Cortex of kidney (tissue), 1 donor: ENCODE data around the gene RNF223.
"Not testable (repeated sequence)": the region's sequence is repeated elsewhere in the genome, so short reads cannot be mapped to it uniquely, and the experiment has no call there.

Experiments
- DNase-seq: peaks from one replicate; lab custom pipeline; 2025; lab: John Stamatoyannopoulos, UW

Gene RNF223

DNA sequence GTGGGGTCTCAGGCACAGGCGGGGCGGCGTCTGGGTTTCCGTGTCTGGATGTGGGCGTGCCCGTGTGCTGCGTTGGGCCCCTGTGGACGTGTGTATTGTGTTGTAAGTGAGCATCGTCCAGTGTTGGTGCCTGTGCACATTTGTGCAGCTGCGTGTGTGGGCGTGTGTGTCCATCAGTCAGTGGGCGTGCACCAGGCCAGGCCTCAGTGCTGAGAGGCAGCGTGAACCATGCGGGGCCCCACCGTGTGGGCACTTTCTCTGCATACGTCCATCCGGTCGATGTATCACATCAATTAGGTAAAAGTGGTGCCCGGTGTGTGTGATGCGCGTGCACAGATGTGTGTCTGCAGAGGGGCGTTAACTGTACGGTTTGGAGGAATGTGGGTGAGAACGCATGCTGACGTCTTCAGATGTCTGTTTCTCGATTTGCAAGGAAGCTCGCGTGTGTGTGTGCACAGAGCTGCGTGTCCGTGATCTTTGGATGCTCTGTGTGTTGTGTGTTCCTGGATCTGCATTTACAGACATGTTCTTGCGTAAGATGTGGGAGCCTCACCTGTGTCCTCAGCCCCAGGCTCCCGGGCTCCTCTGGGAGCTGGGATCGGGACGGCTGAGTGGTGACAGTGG is 29.5 kb downstream of the RNF223 start:
- no peak for DNase-seq

DNA sequence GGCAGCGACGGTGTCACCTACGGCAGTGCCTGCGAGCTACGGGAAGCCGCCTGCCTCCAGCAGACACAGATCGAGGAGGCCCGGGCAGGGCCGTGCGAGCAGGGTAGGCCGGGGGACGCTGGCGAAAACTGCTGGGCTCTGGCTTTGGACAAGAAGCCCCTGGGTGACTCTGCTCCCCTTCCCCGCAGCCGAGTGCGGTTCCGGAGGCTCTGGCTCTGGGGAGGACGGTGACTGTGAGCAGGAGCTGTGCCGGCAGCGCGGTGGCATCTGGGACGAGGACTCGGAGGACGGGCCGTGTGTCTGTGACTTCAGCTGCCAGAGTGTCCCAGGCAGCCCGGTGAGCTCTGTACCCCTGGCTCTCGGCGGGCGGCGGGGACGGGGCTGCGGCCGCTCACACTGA is 30.2 kb downstream of the RNF223 start:
- DNase-seq: no peak

DNA sequence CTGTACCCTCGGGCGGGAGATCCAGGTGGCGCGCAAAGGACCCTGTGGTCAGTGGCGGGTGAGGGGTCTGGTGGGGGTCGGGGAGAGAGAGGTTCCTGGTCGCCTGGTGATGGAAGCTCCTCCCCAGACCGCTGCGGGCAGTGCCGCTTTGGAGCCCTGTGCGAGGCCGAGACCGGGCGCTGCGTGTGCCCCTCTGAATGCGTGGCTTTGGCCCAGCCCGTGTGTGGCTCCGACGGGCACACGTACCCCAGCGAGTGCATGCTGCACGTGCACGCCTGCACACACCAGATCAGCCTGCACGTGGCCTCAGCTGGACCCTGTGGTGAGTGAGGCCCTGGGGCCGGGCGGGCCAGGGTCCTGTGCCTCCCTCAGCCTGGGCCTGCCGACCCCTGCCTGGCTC is 30.7 kb downstream of the RNF223 start:
- no peak for DNase-seq

DNA sequence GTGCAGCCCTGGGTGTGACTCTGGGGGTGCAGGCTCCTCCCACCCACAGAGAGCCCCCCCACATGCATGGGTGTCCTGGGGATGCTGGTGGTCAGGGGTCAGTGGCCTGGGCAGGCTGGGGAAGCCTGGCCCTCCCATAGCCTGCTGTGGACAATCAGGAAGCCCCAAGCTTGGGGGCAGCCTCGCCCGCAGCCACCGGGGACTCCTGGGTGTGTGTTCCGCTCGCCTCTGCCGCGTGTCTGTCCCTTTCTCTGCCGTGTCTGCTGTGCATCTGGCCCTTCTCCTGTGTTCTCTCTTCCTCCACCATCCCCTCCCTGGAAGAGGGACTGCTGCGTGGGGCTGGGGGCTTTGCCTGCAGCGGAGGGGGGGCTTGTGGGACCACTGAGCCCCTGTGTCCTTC is 31.3 kb downstream of the RNF223 start:
- DNase-seq: no peak

DNA sequence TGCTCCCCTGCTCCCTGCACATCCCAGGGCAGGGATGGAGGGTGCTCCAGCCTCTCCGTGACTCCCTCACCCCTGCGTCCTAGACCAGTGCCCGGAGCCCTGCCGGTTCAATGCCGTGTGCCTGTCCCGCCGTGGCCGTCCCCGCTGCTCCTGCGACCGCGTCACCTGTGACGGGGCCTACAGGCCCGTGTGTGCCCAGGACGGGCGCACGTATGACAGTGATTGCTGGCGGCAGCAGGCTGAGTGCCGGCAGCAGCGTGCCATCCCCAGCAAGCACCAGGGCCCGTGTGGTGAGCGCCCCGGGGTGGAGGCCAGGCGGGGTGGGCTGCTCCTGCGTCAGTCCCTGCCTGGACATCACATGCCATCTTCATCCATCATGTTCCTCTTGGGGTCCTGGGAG is 32.2 kb downstream of the RNF223 start:
- DNase-seq: no peak

DNA sequence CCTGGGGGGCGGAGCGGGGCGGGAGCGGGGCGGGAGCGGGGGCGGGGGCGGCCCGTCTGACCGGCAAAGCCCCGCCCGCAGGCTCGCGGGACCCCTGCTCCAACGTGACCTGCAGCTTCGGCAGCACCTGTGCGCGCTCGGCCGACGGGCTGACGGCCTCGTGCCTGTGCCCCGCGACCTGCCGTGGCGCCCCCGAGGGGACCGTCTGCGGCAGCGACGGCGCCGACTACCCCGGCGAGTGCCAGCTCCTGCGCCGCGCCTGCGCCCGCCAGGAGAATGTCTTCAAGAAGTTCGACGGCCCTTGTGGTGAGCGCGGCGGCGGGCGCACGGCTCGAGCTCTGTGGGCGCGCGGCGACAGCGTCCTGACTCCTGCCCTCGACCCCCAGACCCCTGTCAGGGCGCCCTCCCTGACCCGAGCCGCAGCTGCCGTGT is 33.0 kb downstream of the RNF223 start:
- no peak for DNase-seq

DNA sequence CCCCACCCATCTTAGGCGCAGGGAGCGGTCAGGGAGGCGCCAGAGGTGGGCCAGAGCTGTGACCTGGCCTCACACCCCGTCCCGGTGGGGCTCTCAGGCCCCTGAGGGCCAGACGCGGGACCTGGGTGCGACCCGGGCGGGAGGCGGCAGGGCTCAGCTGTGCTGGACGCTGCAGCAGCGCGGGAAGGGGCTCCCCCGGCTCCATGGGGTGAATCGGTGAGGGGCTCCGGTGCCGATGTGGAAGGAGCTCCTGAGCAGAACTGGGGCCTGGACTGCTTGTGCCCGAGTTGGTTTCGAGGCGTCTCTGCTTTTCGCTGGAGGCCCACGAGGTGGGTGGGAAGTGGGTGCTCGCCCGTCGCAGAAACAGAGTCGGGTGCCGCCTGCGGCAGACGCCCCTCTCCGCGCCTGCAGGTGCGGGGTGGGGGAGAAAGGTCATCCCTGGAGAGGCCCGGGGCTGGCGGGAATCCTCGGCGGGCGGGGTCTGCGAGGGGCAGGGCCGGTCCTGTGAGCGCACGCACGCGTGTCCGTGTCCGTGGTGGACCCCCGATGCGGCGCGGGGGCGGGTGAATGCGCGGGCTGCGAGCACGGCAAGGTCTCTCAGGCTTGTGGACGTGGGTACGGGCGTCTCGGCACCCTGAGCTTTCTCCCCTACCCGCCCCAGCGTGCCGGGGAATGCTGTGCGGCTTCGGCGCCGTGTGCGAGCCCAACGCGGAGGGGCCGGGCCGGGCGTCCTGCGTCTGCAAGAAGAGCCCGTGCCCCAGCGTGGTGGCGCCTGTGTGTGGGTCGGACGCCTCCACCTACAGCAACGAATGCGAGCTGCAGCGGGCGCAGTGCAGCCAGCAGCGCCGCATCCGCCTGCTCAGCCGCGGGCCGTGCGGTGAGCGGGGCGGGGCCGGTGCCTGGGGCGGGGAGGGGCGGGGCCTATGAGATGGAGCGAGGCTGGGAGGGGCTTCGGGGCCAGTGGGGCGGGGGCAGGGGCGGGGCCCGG is 33.8 kb downstream of the RNF223 start:
- no peak for DNase-seq

DNA sequence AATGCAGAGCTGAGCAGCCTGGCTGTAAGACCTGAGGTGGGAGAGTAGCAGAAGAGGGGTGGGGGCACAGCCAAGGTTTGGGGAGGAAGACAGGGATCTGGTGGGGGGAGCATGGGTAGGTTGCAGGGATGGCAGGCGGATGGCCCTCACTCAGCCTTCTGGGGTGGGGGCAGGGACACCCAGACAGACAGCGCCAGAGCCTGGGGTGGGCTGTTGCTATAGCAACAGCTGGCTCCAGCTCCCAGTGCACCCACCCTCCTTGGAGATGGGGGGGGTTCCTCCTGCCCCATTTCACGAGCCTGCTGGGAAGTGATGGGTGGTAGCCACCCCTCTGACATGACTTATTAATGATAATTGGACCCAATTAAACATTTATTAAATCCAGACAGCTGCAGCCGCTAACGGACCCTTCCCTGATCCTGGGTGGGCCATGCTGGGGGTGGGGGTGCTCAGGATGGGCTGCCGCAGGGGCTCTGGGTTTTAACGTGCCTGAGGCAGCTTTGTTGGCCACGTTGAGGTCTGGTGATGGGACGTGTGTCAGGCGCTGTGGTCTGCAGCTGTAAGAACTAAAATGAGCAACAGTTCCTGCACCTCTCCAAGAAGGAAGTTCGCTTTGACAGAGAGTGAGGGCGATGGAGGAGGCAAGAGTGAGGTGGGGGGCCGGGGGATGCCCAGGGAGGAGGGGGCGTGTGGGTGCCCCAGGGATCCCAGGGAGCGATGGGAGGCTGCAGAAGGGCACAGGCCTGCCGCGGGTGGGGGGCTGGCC is 34.8 kb downstream of the RNF223 start:
- DNase-seq: no peak

DNA sequence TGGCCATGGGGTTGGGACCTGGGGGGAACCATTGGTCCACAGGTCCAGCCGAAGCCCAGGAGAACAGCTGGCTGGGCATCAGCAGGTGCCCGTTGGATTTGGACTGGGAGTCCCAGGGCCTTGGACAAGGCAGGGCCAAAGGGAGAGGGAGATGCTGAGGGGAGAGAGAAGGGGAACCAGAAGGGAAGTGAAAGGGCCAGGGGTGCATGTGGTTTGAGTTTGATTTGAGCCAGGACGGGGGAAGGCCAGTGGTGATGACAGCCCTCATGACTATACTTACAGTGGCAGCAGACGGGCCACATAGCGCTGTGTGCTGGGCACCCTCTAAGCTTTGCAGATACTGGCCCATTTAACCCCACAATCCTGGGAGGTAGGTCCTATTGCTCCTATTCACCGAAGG is 35.4 kb downstream of the RNF223 start:
- DNase-seq: no peak

DNA sequence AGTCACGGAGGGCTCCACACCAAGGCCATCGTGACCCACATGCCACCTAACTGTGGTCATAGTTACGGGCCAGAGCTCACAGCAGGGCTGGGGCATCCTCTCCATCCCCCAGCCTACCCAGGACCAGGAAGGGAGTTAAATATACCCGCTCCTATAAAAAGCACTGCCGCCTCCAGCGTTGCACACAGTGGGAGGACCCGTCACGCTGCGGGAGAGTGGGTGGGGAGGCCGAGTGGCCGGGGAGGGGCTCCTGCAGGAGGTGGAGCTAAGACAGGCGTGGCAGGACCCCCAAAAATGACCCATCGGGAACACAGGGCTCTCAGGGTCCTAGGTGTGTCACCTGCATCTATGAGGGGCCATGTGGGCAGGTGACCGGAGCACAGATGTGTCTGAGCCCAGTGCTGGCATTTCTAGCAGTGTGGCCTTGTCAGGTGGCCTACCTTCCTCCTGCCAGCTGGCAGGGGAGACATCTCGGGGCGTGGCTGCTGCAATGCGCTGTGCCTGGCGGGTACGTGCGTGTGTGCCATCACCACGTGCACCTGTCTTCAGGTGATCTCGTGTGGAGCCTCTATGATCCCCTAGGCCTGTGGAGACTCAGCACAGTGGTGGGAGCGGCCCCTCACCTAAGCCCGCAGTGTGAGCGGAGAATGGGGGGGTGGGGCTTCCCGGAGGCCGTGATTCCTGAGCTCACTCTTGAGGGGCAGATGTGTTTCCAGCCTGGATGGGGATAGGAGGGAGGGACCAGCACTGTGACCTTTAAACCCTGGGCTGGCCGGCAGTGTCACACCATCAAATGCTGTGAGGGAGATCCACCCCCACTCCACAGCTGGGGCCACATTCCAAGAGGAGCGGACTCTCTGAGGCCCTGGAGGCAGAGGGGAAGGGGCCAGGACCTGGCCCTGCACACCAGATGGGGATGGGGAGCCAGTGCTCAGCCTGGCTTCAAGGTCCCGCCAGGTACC is 36.5 kb downstream of the RNF223 start:
- DNase-seq: no peak

DNA sequence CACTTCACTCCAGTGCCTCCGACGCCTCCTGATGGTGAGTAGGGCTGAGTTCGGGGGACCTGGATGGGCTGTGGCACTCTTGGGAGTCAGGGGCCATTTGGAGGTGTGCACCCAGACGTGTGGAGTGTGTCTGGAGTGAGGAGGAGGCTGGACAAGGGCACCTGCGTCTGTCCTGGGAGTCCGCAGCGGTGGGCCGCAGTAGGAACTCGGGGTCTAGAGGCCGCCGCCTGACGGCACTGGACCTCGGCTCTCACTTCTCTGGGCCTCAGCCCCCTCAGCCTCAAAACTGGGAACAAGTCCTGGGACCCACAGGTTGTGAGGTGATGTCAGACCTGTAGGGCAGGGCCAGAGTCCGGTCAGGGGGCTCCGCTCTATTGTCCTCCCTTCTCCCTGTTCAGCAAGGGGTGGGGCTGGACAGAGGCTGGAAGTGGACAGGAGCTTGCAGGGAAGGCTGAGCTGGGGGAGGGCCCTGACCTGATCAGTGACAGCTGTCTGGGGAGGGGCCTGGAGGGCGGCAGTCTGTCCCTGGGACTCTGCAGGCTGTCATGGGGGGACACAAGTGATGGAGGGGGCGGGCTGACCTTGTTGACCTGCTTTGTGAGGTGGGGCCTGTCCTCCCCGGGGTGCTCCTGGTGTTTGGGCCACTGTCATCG is 38.7 kb downstream of the RNF223 start:
- no peak for DNase-seq

DNA sequence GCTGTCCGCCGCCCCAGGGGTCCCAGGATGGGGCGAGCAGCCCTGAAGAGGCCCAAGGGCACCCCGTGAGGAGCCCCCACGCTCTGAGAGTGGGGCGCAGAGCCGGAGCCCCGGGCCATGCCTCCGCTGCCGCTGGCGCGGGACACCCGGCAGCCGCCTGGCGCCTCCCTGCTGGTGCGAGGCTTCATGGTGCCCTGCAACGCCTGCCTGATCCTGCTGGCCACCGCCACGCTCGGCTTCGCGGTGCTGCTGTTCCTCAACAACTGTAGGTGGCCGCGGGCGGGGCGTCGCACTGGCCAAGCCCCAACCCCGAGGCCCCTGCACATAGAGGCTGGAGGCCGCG is 39.7 kb downstream of the RNF223 start:
- DNase-seq: no peak

DNA sequence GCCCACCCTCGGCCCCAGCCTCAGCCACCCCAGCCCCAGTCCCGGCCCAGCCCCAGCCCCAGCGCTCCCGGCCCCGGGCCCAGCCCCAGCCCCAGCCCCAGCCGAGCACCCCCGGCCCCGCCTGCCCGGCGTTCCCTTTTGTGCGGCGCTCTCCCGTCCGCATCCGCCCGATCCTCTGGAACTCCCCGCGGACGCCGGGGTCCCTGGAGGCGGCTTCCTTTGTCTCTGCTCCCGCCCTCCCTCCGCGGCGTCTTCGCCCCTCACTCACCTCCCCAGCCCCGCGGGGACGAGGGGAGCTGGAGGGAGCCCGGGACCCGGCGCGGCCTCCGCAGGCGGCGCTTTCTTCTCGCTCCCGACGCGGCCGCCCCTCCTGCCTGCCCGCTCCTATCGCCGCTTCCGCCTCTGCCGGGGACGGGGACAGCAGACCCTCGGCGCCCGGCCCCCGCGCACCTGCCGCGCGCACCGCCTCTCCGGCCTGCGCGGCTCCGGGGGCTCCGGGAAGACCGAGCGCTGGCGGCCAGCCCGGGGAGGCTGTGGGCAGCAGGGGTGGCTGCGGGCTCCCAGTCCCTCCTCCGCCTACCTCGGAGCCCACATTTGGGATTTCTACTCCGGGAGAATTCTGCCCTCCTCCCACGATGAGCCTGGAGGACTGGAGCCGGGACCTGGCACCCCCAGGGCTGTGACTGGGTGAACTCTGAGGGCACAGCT is 40.2 kb downstream of the RNF223 start:
- no peak for DNase-seq

DNA sequence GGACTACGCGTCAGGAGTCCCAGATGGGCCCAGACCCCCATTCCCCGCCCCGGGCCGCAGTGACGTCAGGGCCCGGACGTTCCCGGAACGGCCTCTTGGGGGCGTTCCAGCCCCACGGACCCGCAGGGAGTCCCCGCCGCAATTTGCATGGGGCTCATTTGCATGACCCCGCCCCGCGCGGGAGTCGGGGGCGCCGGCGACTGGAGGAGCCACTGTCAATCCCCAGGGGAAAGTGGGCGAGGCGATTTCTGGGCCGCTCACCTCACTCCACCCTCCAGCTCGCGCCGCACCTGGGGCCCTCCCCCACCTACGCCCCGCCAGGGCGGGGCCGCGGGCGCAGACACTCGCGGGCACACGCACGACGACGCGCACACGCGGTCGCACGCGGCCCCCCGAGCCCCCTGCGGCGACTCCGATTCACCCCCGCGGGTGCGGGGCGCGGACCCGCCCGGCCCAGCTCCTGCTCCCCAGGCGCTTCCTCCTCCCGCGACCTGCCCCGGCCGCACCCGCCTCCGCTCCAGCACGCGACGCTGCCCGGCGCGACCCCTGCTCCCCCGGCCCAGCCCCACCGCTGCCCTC is 41.0 kb downstream of the RNF223 start:
- DNase-seq: no peak

DNA sequence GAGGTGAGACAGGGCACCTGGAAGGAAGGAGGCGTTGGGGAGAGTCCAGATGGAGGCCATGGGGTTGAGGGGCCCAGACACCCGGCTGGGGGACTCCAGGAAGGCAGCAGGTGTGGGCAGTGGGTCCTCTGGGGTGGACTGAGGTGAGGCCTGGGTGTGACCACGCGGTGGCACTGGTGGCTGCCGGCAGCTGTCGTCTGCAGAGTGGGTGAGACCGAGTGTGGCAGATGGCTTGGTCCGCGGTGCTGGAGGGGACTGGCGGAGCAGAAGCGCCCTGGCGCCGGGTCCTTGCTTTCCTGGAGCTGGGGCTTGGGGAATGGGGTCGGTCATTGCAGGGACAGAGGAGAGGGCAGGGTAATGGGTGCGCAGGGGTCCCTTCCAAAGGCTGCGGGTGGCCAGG is 41.7 kb downstream of the RNF223 start:
- no peak for DNase-seq

DNA sequence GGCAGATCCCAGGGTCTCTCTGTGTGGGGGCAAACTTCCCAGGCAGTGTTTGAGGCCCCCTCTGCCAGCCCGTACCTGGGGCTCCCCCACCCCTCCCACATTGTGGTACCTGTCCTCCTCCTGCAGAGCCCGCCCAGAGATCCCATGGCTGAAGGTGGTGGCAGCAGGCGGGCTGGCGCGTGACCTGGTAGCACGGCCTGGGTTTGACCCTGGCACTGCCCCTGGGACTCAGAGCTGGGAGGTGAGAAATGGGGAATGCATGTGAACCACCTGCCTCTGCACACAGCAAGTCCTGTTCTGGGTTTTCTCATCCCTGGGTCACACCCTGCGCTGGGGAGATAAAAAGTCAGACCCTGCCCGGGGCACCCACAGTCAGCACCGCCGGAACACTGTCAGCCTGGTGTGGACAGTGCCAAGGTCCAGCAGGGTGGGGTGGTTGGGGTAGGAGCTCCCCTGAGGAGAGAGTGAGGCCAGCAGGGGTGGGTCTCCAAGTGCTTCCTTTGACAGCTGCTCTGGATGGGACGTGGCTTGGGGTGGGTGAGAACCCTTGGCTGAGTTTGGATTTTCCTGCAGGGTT is 42.4 kb downstream of the RNF223 start:
- DNase-seq: no peak

DNA sequence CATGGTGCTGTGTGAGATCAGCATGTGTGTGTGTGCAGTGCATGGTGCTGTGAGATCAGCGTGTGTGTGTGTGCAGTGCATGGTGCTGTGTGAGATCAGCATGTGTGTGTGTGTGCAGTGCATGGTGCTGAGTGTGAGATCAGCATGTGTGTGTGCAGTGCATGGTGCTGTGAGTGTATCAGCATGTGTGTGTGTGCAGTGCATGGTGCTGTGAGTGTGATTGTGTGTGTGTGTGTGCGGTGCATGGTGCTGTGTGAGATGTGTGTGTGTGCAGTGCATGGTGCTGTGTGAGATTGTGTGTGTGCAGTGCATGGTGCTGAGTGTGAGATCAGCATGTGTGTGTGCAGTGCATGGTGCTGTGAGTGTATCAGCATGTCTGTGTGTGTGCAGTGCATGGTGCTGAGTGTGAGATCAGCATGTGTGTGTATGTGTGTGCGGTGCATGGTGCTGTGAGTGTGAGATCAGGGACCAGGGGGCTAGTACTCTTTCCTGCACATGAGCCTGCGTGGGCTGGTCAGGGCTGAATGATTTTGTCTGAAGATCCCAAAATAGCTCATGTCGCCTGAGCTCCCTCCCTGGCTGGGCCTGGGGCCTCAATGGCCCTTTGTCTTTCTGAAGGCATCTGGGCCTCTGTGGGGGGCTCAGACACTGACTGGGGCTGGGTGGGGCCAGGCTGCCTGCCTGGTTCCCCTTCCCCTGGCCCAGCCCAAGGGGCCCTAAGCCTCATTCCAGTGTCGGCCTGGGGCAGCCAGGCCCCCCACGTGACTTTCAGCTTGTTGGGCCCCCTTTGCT is 43.0 kb downstream of the RNF223 start:
- DNase-seq: not testable (repeated sequence)

DNA sequence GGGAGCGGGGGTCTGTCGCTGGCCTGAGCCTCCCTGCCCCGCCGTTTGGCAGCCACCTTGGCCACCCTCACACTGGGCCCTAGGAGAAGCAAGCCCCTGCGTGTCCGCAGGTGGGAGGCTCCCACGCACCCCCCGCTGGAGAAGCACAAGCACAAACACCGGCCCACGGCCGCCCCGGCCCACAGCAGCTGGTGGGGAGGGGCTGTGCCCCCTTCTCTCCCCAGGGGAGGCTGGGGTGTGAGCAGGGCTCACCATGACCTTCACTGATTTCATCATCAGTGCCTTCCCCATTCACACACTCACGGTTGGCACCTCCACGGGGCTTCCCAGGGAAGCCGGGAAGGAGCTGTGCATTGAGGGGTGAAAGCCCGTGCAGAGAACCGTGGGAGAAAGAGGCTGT is 46.3 kb downstream of the RNF223 start:
- no peak for DNase-seq
